ES-I3 (cell line): ENCODE measurements around the gene MMUT.

Source experiments
- H3K36me3 ChIP-seq: 2 replicates; pipeline ENCODE4 v1.6.1; 2013; ENCODE audit warnings: mild to moderate bottlenecking, low read length, control low read depth, moderate library complexity; ENCODE audit not compliant: insufficient read depth
- H3K4me1 ChIP-seq: 2 replicates; pipeline ENCODE4 v1.6.1; 2013; ENCODE audit warnings: mild to moderate bottlenecking, control low read depth, low read length; ENCODE audit not compliant: insufficient read depth
- H3K9ac ChIP-seq: 2 replicates; pipeline ENCODE4 v1.6.1; 2013; ENCODE audit warnings: low read depth, mild to moderate bottlenecking, low read length, moderate library complexity
- H3K9me3 ChIP-seq: 2 replicates; pipeline ENCODE4 v1.6.1; 2013; ENCODE audit warnings: mild to moderate bottlenecking, low read length, moderate library complexity; ENCODE audit not compliant: control insufficient read depth, insufficient read depth

Gene MMUT

DNA sequence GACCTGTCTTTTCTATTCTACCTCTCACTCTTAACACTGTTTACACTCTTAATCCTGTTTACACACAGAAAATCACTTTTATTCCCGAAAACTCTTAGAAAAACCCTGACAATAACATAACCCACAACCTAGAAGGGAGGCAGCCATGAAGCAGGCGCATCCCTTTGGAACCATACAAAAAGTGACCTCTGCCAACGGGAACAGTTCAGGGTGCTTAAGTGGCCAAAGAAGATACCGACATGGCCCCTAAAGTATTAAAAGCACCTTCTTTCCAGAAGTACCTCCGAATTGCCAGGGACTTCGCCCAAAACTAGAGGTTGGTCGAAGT, 490 bp downstream of the MMUT start:
- H3K9ac ChIP-seq: peak overlapping the region; percentile 99
- no peaks in the 10 kb centered on the region; the same call in 1 of the 2 replicates for H3K36me3 ChIP-seq
- peaks cover 5% of the 10 kb centered on the region; the same call in 1 of the 2 replicates for H3K4me1 ChIP-seq
- no peaks in the 10 kb centered on the region for H3K9me3 ChIP-seq

- Histone ChIP-seq H3K9ac (peak overlapping the region; percentile 99; the same call in 1 of the 2 replicates), H3K36me3 (no peaks in the 10 kb centered on the region; the same call in 1 of the 2 replicates), H3K4me1 (peaks cover 5% of the 10 kb centered on the region; the same call in 1 of the 2 replicates), H3K9me3 (no peaks in the 10 kb centered on the region)
These were observed 982 bp downstream of the MMUT start for GRCh38 chr6:49462071-49462470.

GRCh38 chr6:49457771-49458170, 5.3 kb downstream of the MMUT start:
- no peaks in the 10 kb centered on the region for H3K9me3 ChIP-seq
- H3K4me1 ChIP-seq: peaks cover 5% of the 10 kb centered on the region; the same call in 1 of the 2 replicates
- no peaks in the 10 kb centered on the region; the same call in 1 of the 2 replicates for H3K36me3 ChIP-seq
- no peak overlapping the region for H3K9ac ChIP-seq

DNA sequence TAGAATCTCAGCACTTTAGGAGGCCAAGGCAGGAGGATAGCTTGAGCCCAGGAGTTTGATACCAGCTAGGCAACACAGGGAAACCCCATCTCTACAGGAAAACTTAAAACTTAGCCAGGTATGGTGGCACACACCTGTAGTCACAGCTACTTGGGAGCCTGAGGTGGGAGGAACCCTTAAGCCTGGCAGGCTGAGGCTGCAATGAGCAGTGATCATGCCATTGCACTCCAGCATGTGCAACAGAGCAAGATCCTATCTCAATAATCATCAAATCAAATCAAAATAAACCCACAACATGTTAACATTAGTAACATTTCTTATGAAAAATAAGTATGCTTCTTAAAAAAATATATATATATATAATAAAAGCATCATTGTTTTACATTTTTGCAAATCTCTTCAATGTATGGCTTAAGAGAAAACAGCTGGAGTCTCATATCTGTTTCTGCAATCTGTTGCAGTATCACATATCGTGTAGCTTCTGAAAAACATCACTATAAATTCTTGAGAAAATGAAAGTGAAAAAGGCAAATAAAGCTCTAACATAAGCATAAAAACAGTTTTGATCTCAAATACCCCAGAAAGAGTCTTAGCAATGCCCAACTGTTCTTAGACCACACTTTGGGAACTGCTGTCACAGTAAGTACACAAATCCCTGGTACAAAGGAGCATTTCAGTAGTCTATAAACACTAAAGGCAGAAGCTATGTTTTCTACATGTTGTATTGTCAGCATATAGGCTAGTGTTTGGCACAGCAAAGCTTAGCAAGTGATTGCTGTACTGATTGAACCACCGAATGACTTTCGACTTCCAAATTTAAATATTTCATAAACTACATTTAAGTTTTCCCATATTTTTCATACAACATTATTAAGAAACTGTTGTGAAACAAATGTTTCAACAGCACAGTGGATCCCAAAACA, 8.0 kb downstream of the MMUT start:
- no peaks in the 10 kb centered on the region for H3K9me3 ChIP-seq
- no peaks in the 10 kb centered on the region for H3K4me1 ChIP-seq
- H3K36me3 ChIP-seq: no peaks in the 10 kb centered on the region
- H3K9ac ChIP-seq: no peak overlapping the region

DNA sequence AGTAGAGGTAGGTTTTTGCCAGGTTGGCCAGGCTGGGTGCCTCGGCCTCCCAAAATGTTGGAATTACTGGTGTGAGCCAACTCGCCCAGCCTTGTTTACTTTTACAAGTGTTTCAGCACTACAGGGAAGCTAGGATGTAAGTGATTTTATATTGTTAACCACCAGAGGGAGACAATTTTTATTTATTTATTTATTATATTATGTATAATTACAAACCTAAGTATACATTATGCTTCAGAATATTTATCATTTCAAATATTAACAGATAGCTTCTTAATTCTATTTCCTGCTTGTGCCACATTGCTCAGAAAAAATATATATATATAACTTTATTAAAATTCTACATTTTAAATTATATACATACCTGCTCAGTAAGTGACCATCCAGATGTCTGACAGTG, 9.8 kb downstream of the MMUT start:
- Histone ChIP-seq H3K4me1 (no peaks in the 10 kb centered on the region), H3K36me3 (no peaks in the 10 kb centered on the region), H3K9ac (no peak overlapping the region), H3K9me3 (no peaks in the 10 kb centered on the region)

DNA sequence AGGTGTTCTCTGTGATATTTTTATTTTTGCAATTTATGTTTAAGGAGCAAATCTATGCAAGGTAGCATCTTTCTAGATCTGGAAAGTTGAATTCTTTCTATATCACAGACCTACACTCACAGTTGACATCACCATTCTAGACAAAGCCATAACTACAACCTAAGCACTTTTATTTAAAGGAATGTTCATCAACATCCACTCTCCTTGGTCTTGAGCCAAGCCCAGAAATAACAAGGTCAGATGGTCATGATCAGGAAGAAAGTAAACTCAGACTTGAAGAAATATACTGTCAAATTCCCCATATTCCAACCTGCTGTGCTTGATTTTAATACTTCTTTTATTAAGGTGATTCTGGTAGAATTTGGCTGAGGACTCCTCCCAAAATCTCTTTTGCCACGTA, 32.2 kb downstream of the MMUT start:
- Histone ChIP-seq H3K4me1 (no peaks in the 10 kb centered on the region), H3K36me3 (no peaks in the 10 kb centered on the region; the same call in 1 of the 2 replicates), H3K9me3 (no peaks in the 10 kb centered on the region), H3K9ac (no peak overlapping the region)

DNA sequence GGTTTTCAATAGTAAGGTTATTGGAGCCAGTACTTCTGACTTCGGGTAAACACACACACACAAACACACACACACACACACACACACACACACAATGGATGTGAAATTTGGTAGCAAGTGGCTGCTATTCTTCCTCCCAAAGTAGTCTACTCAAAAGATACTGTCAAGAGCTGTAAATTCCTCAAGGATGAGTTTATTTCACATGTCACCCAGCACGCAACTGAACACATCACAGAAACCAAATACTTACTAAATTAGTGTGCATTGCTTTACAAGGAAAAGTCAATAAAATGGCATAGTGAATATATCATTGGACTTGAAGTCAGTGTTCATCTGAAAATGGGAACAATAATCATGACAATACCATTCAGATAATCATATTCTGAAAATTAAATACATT, 32.9 kb downstream of the MMUT start:
- no peaks in the 10 kb centered on the region for H3K4me1 ChIP-seq
- no peaks in the 10 kb centered on the region; the same call in 1 of the 2 replicates for H3K36me3 ChIP-seq

DNA sequence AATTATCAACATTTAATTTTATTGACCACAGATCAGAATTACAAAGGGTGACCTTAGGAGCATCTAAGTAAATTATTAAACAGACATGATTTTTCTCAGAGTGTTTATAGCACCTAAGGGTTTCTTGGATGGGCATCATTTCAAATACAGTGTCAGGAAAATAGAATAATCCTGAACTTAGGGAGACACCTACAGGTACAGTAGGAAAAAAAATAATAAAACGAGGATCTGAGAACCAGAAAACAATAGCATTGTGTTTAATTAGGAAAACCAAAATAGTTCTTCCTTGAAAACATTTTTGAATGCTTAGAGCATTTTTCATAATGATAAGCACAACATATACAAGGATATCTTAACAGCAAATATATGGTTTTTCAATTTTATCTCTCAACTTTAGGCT, 39.2 kb downstream of the MMUT start:
- Histone ChIP-seq H3K9ac (no peak overlapping the region), H3K4me1 (no peaks in the 10 kb centered on the region), H3K36me3 (no peaks in the 10 kb centered on the region), H3K9me3 (no peaks in the 10 kb centered on the region)

More for the DNA sequence above, 32.9 kb downstream of the MMUT start:
- H3K9ac ChIP-seq: no peak overlapping the region
- no peaks in the 10 kb centered on the region for H3K9me3 ChIP-seq

- H3K4me1 ChIP-seq: no peaks in the 10 kb centered on the region
- no peaks in the 10 kb centered on the region for H3K36me3 ChIP-seq
- no peak overlapping the region for H3K9ac ChIP-seq
- H3K9me3 ChIP-seq: no peaks in the 10 kb centered on the region
These were observed 46.9 kb downstream of the MMUT start for GRCh38 chr6:49416195-49416594.

GRCh38 chr6:49415358-49415757, 47.7 kb downstream of the MMUT start:
- Histone ChIP-seq H3K9ac (no peak overlapping the region), H3K9me3 (no peaks in the 10 kb centered on the region), H3K36me3 (no peaks in the 10 kb centered on the region), H3K4me1 (no peaks in the 10 kb centered on the region)

- H3K9me3 ChIP-seq: no peaks in the 10 kb centered on the region
- H3K4me1 ChIP-seq: peaks cover 7% of the 10 kb centered on the region; the same call in 1 of the 2 replicates
- H3K9ac ChIP-seq: no peak overlapping the region
- H3K36me3 ChIP-seq: no peaks in the 10 kb centered on the region
These were observed 52.5 kb downstream of the MMUT start for GRCh38 chr6:49410564-49410963.

DNA sequence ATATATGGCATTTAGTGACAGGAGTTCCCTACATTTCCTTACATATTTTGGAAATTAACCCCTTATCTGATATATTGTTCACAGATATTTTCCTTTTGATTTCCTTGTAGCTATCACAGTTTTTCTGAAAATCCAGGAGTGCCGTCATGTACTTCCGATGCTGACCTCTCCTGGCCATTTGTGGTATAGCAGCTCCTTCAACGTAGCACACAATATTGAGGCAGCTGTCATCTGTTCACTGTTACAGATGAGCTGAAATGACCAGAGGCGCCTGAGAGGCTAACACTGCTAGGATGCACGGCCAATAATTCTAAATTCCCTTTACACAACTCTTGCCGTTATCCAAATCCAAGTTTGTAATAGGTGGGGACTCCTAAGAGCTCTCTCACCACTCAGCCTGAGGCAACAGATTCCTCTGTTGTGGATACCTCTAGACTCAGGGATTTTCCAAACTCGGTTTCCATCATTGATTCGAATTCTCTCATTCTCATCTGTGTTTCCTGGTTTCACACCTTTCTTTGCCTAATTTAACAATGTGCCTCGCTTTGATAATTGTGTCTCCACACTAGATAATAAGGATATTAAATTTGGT, 53.0 kb downstream of the MMUT start:
- no peaks in the 10 kb centered on the region for H3K36me3 ChIP-seq
- no peaks in the 10 kb centered on the region for H3K9me3 ChIP-seq
- no peak overlapping the region for H3K9ac ChIP-seq
- H3K4me1 ChIP-seq: peaks cover 7% of the 10 kb centered on the region; the same call in 1 of the 2 replicates

GRCh38 chr6:49406250-49406970, 56.6 kb downstream of the MMUT start:
- Histone ChIP-seq H3K9ac (no peak overlapping the region), H3K36me3 (no peaks in the 10 kb centered on the region), H3K4me1 (peaks cover 7% of the 10 kb centered on the region; the same call in 1 of the 2 replicates), H3K9me3 (no peaks in the 10 kb centered on the region)

DNA sequence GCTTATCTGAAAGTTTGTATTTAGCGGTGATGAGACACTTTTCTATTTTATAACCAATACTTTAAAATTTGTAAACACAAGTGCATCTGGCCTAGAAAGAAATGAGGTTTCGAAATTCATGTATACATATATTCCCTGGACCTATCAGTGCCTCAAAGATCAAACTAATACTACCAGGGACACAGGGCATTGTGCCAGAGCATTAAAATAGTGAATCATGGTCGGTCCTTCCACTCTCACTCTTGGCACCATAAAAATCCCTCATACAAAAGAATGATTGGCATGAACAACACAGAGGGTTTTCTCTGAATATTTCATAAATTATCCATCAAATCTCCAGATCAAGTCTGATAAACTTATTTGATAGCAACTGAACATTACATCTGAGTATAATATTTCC, 62.0 kb downstream of the MMUT start:
- Histone ChIP-seq H3K9ac (no peak overlapping the region), H3K4me1 (no peaks in the 10 kb centered on the region), H3K36me3 (no peaks in the 10 kb centered on the region), H3K9me3 (no peaks in the 10 kb centered on the region)
